SK-N-MC (cell line): ENCODE data around the gene SHE.

Experiments
- DNase-seq: peaks from one replicate; pipeline ENCODE4 v3.0.0-alpha.2; 2011; ENCODE audit warnings: low read depth, low spot score
- H3K27ac ChIP-seq: fragments of 200-600 bp; sonication (generic); 2 replicates; pipeline ENCODE4 v1.5.1; 2016; ENCODE audit warnings: mixed run types
- H3K36me3 ChIP-seq: fragments of 200-600 bp; sonication (generic); 2 replicates; pipeline ENCODE4 v1.6.1; 2017; ENCODE audit warnings: antibody characterized with exemption, low read length, mixed read lengths; ENCODE audit not compliant: insufficient read depth
- H3K4me3 ChIP-seq: fragments of 200-600 bp; sonication (generic); 2 replicates; pipeline ENCODE4 v1.5.1; 2016
- H3K9ac ChIP-seq: fragments of 200-600 bp; sonication (generic); 2 replicates; pipeline ENCODE4 v1.8.0; 2017; ENCODE audit warnings: mixed run types, mixed read lengths; ENCODE audit not compliant: insufficient read length
- H3K9me3 ChIP-seq: fragments of 200-600 bp; sonication (generic); 2 replicates; pipeline ENCODE4 v1.6.1; 2017; ENCODE audit warnings: low read depth, mild to moderate bottlenecking, antibody characterized with exemption, low read length, moderate library complexity, mixed read lengths
- EZH2 ChIP-seq: fragments of 200-600 bp; sonication (generic); IDR thresholded peaks from one replicate; pipeline ENCODE4 v1.6.1; 2017; ENCODE audit warnings: antibody characterized with exemption
- FOXP2 ChIP-seq: optimal IDR thresholded peaks from 2 replicates; pipeline ENCODE3; 2011; ENCODE audit warnings: mild to moderate bottlenecking, moderate library complexity; ENCODE audit not compliant: insufficient read depth; ENCODE audit errors: extremely low read length, control extremely low read depth
- POLR2AphosphoS5 ChIP-seq: IDR thresholded peaks from 2 replicates; pipeline ENCODE4 v1.6.1; 2012; ENCODE audit warnings: mild to moderate bottlenecking, low read depth, low read length, borderline replicate concordance

The SHE gene

DNA sequence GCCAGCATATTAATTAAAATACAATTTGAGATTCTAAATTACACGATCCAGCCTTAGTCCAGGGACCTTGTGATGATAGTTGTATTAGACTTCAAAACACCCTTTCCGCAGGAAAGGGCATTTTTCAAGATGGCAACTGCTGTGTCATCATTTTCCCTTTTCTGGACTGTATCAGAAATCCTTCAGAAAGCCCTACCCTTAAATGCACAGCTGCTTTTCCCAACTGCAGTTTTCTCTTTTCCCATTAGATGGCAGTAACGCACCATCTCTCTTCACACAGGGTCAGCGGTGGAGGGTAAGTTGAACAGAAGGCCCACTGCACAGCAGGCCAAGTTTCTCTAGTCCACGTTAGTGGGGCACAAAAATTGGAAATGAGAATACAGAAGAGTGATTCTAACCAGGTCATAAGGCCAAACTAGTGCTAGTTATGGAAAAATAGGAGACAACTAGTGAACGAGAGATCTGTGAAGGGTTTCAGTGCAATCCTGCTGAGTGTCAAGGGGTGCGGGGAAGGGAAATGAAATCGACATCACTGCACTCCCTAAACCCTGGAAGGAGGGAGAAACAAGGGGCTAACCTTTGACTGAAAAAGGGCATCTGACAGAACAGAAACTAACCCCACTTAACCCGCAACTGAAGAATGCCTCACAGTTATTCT, 22.3 kb downstream of the SHE start:
- TF ChIP-seq EZH2 = no peak
- TF ChIP-seq POLR2AphosphoS5 = no peak
- TF ChIP-seq FOXP2 = no peak
- H3K4me3 ChIP-seq = 0 out of 2 replicates have a peak overlapping the region, but pooled peaks have one; percentile 34
- no peaks in the 10 kb centered on the region for H3K9me3 ChIP-seq
- peak overlapping the region; percentile 66 for H3K9ac ChIP-seq
- peak overlapping the region; percentile 78 for H3K27ac ChIP-seq
- DNase-seq = peak; percentile 80
- H3K36me3 ChIP-seq = no peaks in the 10 kb centered on the region

DNA sequence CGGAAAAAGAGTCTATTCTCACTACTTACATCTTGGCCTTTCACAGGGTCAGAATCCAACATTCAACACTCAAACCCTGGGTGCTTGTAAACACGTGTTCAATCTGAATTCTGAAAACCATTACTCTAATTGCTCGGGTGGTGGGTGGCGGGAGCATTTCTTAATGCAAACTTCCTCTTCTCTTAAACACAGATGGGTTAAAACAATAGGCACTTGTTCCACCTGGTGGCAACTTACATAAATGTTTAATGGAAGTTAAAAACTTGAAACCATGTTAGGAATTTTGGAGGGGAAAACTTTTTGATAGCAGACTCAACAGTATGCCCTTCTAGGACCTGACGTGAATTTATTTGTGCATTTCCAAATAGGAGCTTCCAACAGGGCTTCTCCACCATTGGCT, 23.6 kb downstream of the SHE start:
- Histone ChIP-seq H3K27ac (no peak overlapping the region), H3K9ac (no peak overlapping the region), H3K36me3 (no peaks in the 10 kb centered on the region), H3K4me3 (no peak overlapping the region), H3K9me3 (no peaks in the 10 kb centered on the region)
- DNase-seq = no peak
- TF ChIP-seq FOXP2 (no peak), POLR2AphosphoS5 (no peak), EZH2 (no peak)

DNA sequence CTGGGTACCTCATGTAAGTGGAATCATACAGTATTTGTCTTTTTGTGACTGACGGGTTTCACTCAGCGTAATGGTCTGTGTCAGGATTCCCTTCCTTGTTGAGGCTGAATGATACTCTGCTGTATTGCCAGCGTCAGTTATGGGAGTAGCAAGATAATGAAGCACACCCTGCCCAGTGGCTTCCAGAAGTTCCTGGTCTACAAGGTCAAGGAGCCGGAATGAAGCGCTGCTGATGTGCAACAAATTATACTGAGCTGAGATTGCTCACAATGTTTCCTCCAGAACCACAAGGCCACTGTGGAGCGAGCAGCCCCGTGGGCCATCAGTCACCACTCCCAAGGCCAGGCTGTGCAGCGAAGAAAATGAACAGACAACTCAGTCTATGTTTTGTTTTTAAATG, 24.2 kb downstream of the SHE start:
- no peak for DNase-seq
- H3K36me3 ChIP-seq = no peaks in the 10 kb centered on the region
- H3K9ac ChIP-seq = no peak overlapping the region
- H3K4me3 ChIP-seq = no peak overlapping the region
- TF ChIP-seq POLR2AphosphoS5 = no peak
- TF ChIP-seq EZH2 = no peak
- TF ChIP-seq FOXP2 = no peak
- no peak overlapping the region for H3K27ac ChIP-seq
- H3K9me3 ChIP-seq = no peaks in the 10 kb centered on the region

DNA sequence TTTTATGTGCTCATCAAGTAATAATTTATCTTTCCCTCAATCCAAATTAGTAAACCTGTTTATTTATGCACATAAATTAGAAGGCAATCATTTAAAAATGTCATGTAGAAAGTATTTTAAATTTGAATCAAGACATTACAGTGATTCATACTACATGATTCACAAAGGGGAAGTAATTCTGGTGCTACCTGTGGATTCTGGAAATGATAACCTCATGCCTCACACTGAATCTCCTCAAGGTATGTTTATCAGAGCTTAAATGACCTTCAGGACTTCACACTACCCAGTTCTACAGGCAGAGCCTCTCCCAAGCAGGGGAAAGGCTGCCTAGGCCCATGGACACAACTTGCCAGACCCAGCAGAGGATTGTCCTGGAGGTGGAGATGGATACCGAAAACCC, 25.4 kb downstream of the SHE start:
- Histone ChIP-seq H3K9ac (no peak overlapping the region), H3K4me3 (no peak overlapping the region), H3K27ac (no peak overlapping the region), H3K9me3 (no peaks in the 10 kb centered on the region), H3K36me3 (no peaks in the 10 kb centered on the region)
- DNase-seq = no peak
- TF ChIP-seq POLR2AphosphoS5 (no peak), FOXP2 (no peak), EZH2 (no peak)

DNA sequence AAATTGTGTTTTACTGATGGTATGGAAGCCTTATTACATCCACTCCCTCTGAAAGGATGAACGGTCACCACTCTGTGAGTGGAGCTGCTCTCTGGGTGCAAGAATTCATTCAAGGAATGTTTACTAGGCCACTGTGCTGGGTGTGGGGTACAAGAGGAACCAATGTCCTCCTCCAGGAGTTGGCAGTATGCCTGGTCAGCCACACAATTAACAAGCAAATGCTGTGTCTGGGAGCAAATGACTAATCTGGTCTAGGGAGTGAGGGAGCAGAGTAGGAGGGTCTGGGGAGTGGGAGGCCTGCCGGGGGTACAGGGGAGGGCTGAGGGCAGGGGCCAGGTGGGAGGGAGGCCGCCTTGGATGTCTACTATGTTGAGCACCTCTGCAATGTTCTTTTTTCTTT, 27.4 kb downstream of the SHE start:
- no peak for TF ChIP-seq POLR2AphosphoS5
- TF ChIP-seq EZH2 = no peak
- no peak for TF ChIP-seq FOXP2
- Histone ChIP-seq H3K9ac (no peak overlapping the region), H3K36me3 (no peaks in the 10 kb centered on the region), H3K4me3 (no peak overlapping the region), H3K27ac (no peak overlapping the region), H3K9me3 (no peaks in the 10 kb centered on the region)
- no peak for DNase-seq

DNA sequence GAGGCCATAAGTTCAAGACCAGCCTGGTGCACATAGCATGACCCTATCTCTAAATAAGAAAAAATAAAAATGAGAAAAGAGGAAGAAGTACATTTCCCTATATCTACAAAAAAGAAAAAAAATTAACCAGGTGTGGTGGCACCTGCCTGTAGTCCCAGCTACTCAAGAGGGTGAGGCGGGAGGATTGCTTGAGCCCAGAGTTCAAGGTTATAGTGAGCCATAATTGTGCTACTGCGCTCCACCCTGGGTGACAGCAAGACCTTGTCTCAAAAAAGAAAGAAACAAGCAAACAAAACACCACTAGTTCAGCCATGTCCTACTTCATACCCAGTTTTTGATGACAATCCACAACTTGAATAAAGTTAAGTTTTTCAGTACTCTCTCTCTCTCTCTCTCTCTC, 30.9 kb downstream of the SHE start:
- Histone ChIP-seq H3K4me3 (no peak overlapping the region), H3K27ac (no peak overlapping the region), H3K9me3 (no peaks in the 10 kb centered on the region), H3K9ac (no peak overlapping the region), H3K36me3 (no peaks in the 10 kb centered on the region)
- DNase-seq = no peak
- TF ChIP-seq FOXP2 (no peak), POLR2AphosphoS5 (no peak), EZH2 (no peak)

DNA sequence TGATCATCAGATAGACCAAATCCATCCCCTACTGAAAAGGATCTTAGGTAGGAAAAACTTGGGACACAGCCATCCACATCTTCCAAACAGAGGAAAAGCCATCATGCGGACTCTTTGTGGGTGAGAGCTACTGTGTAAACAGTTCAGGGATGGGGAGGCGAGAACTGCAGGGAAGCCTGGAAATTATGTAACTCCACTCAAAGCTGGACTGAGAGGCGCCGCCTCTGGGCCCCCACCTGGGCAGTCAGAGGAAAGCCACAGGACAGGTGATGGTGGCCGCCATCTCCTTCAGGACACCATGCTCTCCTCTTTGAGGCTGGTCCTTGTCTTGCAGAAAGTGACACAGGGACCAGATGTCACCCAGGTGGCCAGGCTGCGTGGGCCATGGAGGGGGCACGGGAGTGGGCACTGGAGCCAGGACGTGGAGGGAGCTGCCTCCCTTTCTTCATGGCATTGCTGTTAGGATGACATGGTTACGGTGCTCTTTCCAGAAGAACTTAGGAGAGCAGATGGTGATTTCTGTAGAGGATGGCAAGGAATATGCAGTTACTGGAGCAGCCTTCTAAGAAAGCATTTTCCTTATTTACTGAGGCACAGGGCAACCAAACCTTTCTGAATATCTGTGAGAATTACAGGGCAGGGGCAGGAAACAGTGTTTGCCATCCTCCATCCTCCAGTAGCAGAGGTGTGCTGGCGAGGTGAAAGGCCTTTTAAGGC, 32.2 kb downstream of the SHE start:
- no peak for DNase-seq
- H3K27ac ChIP-seq = no peak overlapping the region

DNA sequence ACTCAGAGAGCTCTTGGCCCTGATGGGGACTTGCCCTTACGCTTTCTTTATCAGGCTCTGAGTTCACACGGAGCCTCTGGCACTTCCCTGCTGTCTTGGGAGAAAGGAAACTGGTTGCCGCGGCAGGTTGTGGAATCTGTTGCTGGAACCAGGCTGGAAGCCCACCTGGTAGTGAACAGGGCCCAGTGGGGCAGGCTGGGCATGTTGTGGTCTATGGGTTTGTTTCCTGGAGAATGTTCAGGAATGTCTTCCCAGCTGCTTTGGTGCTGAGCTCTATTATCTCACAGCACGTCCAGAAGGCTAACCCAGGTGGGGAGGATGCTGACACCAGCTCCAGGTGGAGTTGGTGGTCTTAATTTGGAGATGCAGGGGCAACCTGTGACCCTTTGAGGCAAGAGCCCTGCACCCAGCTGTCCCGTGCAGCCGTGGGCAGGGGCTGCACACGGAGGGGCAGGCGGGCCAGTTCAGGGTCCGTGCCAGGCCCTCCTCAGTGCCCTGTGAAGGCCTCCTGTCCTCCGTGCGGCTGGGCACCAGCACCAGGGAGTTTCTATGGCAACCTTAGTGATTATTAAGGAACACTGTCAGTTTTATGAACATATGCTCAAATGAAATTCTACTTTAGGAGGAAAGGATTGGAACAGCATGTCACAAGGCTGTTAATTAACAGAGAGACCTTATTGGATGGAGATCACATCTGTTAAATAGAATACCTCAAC, 33.5 kb downstream of the SHE start:
- DNase-seq = no peak
- Histone ChIP-seq H3K27ac (no peak overlapping the region), H3K4me3 (no peak overlapping the region), H3K9me3 (no peaks in the 10 kb centered on the region), H3K9ac (no peak overlapping the region), H3K36me3 (no peaks in the 10 kb centered on the region)
- no peak for TF ChIP-seq EZH2
- TF ChIP-seq POLR2AphosphoS5 = no peak
- TF ChIP-seq FOXP2 = no peak

More for the DNA sequence above, 32.2 kb downstream of the SHE start:
- H3K4me3 ChIP-seq = no peak overlapping the region
- no peaks in the 10 kb centered on the region for H3K9me3 ChIP-seq
- H3K36me3 ChIP-seq = no peaks in the 10 kb centered on the region
- no peak for TF ChIP-seq EZH2
- TF ChIP-seq FOXP2 = no peak
- TF ChIP-seq POLR2AphosphoS5 = no peak
- no peak overlapping the region for H3K9ac ChIP-seq
